HepG2 (cell line): ENCODE results near the gene PLXNA1. TPM values are rescaled to one million over a fixed set of nuclear protein-coding genes. Genes with fewer than 3 reads are reported as not detected.

Experiments used
- KAT7 ChIP-seq: IDR thresholded peaks from 2 replicates; pipeline ENCODE4 v1.6.1; 2018; ENCODE audit warnings: borderline replicate concordance, missing compliant biosample characterization
- SATB2 ChIP-seq: sonication (generic); formaldehyde crosslinking; IDR thresholded peaks from 2 replicates; pipeline ENCODE4 v1.5.0; 2020; ENCODE audit warnings: missing genetic modification reagents
- TBL1XR1 ChIP-seq: fragments of 150-350 bp; IDR thresholded peaks from 2 replicates; pipeline ENCODE4 v1.6.1; 2014; ENCODE audit warnings: borderline replicate concordance, low read length; ENCODE audit not compliant: partially characterized antibody
- ZEB1 ChIP-seq: IDR thresholded peaks from 2 replicates; pipeline ENCODE4 v1.6.1; 2012; ENCODE audit warnings: mild to moderate bottlenecking, low read depth, inconsistent platforms; ENCODE audit not compliant: insufficient replicate concordance
- ZNF331 ChIP-seq: sonication (generic); formaldehyde crosslinking; IDR thresholded peaks from 2 replicates; pipeline ENCODE4 v1.4.0; 2020; ENCODE audit warnings: missing genetic modification reagents
- ZNF547 ChIP-seq: sonication (generic); formaldehyde crosslinking; IDR thresholded peaks from 2 replicates; pipeline ENCODE4 v1.5.1; 2020; ENCODE audit warnings: mild to moderate bottlenecking, missing genetic modification reagents
- ZNF605 ChIP-seq: sonication (generic); formaldehyde crosslinking; IDR thresholded peaks from 2 replicates; pipeline ENCODE4 v1.8.0; 2022; ENCODE audit warnings: mild to moderate bottlenecking, missing genetic modification reagents
- ZNF619 ChIP-seq: sonication (generic); formaldehyde crosslinking; IDR thresholded peaks from 2 replicates; pipeline ENCODE4 v1.4.0; 2020; ENCODE audit warnings: mild to moderate bottlenecking, missing genetic modification reagents
- polyA plus RNA-seq, 8 experiments: library from polyadenylated mRNA; depleted of rRNA in 3 of 8; stranded (reverse) in 7 of 8; unstranded in 1 of 8; fragments of >200 nt; fragmentation: Illumina TruSeq in 4 of 8; extraction: Trizol in 4 of 8; gene quantifications; 2 replicates each; pipeline versions ENCODE4 v1.2.1 to v1.2.3, GENCODE V29; 2011 to 2016; ENCODE audit warnings: low read depth in 4 of 8, missing spikeins in 1 of 8, mixed read lengths in 1 of 8; ENCODE audit not compliant: insufficient read depth in 1 of 8
- total RNA-seq, 5 experiments: library from RNA; depleted of rRNA; stranded (reverse); fragments of >200 nt; fragmentation: Illumina TruSeq; extraction: Trizol; gene quantifications; 2 replicates each; pipeline ENCODE4 v1.2.3, GENCODE V29; 2016; ENCODE audit warnings: low read depth in 1 of 5
- TF ChIP-seq, protein P1 (sequence below): sonication (generic); formaldehyde crosslinking; IDR thresholded peaks from 2 replicates; pipeline ENCODE4 v1.4.0; 2020; ENCODE audit warnings: mild to moderate bottlenecking, missing genetic modification reagents, borderline replicate concordance

PLXNA1 gene
- total and polyA plus RNA-seq, 2 of the 13 experiments (the other 11 are each of a cell fraction or from before 2014, with no cell fraction given), result 16.6 to 18.2 TPM

- TF ChIP-seq, protein P1, sequence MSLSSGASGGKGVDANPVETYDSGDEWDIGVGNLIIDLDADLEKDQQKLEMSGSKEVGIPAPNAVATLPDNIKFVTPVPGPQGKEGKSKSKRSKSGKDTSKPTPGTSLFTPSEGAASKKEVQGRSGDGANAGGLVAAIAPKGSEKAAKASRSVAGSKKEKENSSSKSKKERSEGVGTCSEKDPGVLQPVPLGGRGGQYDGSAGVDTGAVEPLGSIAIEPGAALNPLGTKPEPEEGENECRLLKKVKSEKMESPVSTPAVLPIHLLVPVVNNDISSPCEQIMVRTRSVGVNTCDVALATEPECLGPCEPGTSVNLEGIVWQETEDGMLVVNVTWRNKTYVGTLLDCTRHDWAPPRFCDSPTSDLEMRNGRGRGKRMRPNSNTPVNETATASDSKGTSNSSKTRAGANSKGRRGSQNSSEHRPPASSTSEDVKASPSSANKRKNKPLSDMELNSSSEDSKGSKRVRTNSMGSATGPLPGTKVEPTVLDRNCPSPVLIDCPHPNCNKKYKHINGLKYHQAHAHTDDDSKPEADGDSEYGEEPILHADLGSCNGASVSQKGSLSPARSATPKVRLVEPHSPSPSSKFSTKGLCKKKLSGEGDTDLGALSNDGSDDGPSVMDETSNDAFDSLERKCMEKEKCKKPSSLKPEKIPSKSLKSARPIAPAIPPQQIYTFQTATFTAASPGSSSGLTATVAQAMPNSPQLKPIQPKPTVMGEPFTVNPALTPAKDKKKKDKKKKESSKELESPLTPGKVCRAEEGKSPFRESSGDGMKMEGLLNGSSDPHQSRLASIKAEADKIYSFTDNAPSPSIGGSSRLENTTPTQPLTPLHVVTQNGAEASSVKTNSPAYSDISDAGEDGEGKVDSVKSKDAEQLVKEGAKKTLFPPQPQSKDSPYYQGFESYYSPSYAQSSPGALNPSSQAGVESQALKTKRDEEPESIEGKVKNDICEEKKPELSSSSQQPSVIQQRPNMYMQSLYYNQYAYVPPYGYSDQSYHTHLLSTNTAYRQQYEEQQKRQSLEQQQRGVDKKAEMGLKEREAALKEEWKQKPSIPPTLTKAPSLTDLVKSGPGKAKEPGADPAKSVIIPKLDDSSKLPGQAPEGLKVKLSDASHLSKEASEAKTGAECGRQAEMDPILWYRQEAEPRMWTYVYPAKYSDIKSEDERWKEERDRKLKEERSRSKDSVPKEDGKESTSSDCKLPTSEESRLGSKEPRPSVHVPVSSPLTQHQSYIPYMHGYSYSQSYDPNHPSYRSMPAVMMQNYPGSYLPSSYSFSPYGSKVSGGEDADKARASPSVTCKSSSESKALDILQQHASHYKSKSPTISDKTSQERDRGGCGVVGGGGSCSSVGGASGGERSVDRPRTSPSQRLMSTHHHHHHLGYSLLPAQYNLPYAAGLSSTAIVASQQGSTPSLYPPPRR (CRISPR knock-in tag), result no peak
- TF ChIP-seq SATB2 (CRISPR knock-in tag) (no peak), ZNF619 (CRISPR knock-in tag) (no peak), TBL1XR1 (no peak), ZNF605 (CRISPR knock-in tag) (no peak), KAT7 (CRISPR knock-in tag) (no peak), ZEB1 (no peak), ZNF331 (CRISPR knock-in tag) (no peak), ZNF547 (no peak)
Observed at GRCh38 chr3:126952261-126952982, 30.5 kb upstream of the PLXNA1 start (continued).
